ENCODE data around the gene EMX2.

DNA sequence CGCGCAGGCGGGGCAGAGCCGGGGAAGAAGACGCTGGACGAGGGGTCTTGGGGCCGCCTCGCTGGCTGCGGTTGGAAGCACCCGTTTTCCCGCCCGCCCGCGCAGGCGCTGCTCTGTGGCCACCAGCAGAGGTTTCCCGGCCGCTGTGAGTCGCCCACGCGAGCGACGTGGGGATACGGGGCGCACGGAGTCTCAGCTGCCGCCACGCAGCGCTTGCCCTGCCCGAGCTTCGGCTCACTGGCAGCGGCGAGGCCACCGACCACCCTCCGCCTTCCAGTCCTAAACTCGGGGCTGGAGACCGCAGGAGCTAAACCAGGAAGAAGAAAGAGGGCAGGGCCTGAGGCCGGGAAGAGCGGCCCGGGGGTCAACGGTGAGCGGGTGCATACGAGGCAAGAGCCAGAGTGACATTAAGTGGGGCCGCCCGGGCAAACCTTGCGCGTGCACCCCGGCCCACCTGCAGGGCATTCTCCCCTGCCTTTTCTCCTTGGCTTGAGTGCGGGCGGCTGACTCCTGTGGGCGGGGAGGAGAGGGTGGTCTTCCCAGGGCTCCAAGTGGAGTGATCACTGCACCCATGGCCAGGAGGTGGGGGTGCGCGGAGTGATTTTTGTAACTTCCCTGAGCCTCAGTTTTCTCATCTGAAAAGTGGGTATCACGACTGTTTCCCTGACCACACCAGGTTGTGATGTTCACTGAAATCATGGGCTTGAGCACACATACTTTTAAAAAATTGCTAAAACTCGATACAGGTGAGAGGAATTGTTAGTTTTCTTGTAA lies 7.1 kb upstream of the EMX2 start:
- no peak for TF ChIP-seq CTCF (IDR thresholded peaks at IDR 0.05)
- no peak for TF ChIP-seq POLR2A (IDR thresholded peaks at IDR 0.05)

Data from Peyer's patch (tissue), 4 donors.